ENCODE results near the gene CD151.

Gene CD151

GRCh38 chr11:815675-816432, 16.9 kb upstream of the CD151 start:
- DNase-seq (ENCODE audit: low spot score): no peak

- DNase-seq (ENCODE audit: low spot score): no peak
These were observed 16.3 kb upstream of the CD151 start for GRCh38 chr11:816433-816779.

GRCh38 chr11:818396-819128, 14.2 kb upstream of the CD151 start, which contains the start of gene PNPLA2:
TSS of gene PNPLA2 (plus strand) at chr11:818914. CDS start at chr11:819719, 805 bp downstream.
- DNase-seq (ENCODE audit: low spot score): peak; percentile 84

GRCh38 chr11:819129-819931, 13.4 kb upstream of the CD151 start:
- DNase-seq (ENCODE audit: low spot score): peak; percentile 95

GRCh38 chr11:819943-820649, 12.7 kb upstream of the CD151 start:
- peak; percentile 58 for DNase-seq (ENCODE audit: low spot score)

- DNase-seq (ENCODE audit: low spot score): peak; percentile 89
These were observed 11.9 kb upstream of the CD151 start for GRCh38 chr11:820655-821511.

- DNase-seq (ENCODE audit: low spot score): no peak
These were observed 11.0 kb upstream of the CD151 start for GRCh38 chr11:821512-822371.

GRCh38 chr11:823441-824291, 9.1 kb upstream of the CD151 start:
- no peak for DNase-seq (ENCODE audit: low spot score)

- DNase-seq (ENCODE audit: low spot score): no peak
These were observed 8.4 kb upstream of the CD151 start for GRCh38 chr11:824292-824880.

- no peak for DNase-seq (ENCODE audit: low spot score)
These were observed 7.8 kb upstream of the CD151 start for GRCh38 chr11:824942-825341.

- DNase-seq (ENCODE audit: low spot score): no peak
These were observed 7.2 kb upstream of the CD151 start for GRCh38 chr11:825366-826226.

GRCh38 chr11:826227-826621, 6.5 kb upstream of the CD151 start:
- no peak for DNase-seq (ENCODE audit: low spot score)

- DNase-seq (ENCODE audit: low spot score): no peak
These were observed 6.0 kb upstream of the CD151 start for GRCh38 chr11:826836-827145.

GRCh38 chr11:827146-827896, 5.4 kb upstream of the CD151 start:
- DNase-seq (ENCODE audit: low spot score): no peak

GRCh38 chr11:827897-828192, 4.9 kb upstream of the CD151 start, which contains the start of gene CRACR2B:
TSS of gene CRACR2B (plus strand) at chr11:827919. CDS start at chr11:828608, 689 bp downstream.
- no peak for DNase-seq (ENCODE audit: low spot score)

- no peak for DNase-seq (ENCODE audit: low spot score)
These were observed 4.1 kb upstream of the CD151 start for GRCh38 chr11:828506-829175.

All from AG20443 (cell line).